Germinal center (tissue), 1 donor: Measurements from ENCODE around the gene CDKN1C.

Experiments
- DNase-seq: peaks from one replicate; pipeline ENCODE4 v3.0.0; 2012; ENCODE audit warnings: mixed read lengths, low spot score

CDKN1C gene

GRCh38 chr11:2846470-2846869, 39.1 kb downstream of the CDKN1C start:
- DNase-seq: no peak

DNA sequence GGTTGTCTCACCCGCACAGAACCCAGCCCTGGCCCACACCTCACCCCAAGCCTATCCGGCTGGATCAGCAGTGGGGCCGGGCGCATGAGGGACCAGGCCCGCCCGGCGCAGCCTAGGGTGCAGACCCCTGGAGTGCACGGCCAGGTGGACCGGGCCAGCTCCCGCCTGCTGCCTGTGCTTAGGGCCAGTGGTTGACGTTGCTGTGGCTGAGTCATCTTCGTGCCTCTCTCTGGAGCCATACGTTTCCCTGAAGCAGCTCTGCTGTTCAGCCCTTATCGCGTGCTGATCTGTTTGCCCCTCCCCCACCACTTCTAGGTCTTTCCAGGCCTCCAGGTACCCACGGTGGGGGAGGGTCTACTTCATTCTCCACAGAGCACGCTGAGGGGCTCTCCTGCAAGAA, 39.5 kb downstream of the CDKN1C start:
- DNase-seq: no peak

DNA sequence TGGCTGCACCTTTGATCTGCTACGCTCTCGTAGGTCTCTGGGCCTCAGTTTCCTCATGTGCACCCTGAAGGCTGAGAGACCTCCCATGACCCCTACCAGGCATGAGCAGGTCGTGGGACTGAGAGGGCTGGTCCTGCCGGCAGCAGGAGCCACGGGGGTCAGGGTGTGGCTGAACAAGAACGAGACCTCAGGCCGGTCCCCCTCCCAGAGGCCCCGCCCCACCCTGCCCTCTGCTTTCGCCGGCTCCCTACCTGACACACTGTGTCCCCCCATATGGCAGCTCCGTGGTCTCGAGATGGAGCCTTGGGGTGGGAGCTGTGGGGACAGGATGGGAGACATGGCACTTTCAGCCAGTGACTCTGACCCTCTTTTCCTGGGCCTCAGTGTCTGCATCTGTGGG, 40.6 kb downstream of the CDKN1C start:
- DNase-seq: no peak

DNA sequence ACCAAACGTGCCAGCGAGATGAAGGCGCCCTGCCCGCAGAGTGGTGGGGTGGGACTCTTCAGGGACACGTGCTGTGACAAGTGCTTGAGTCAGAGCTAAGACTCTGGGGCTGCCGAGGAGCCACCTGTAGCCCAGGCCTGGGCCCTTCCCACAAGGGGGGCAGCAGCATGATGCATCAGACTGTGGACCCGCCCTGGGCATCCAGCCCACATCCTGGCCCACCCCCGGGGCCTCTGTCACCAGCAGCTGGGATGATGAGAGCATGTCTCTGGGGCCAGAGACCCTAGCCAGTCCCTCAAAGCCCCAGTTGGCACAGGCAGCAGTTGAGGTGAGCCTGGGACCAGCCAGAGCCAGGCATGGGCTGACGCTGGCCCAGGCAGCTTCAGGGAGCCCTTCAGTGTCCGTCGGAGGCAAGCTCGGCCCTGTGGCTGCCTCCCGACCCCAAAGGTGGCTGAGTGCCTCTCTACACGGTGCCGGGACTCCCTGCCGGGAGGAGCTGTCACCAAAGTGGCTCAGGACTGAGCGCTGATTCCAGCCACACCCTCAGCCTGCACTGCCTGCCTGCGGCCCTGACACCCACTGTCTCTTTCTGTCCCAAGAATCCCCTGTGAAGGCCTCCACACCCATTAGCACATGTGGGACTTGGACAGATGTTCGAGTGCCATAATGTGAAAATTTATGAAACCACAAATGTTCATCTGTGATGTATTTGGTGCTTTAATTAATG, 41.3 kb downstream of the CDKN1C start:
- DNase-seq: no peak

- no peak for DNase-seq
Observed at GRCh38 chr11:2843551-2843950, 42.0 kb downstream of the CDKN1C start.

GRCh38 chr11:2842876-2843275, 42.7 kb downstream of the CDKN1C start:
- DNase-seq: no peak

- no peak for DNase-seq
Observed at GRCh38 chr11:2841411-2842190, 44.0 kb downstream of the CDKN1C start.

DNA sequence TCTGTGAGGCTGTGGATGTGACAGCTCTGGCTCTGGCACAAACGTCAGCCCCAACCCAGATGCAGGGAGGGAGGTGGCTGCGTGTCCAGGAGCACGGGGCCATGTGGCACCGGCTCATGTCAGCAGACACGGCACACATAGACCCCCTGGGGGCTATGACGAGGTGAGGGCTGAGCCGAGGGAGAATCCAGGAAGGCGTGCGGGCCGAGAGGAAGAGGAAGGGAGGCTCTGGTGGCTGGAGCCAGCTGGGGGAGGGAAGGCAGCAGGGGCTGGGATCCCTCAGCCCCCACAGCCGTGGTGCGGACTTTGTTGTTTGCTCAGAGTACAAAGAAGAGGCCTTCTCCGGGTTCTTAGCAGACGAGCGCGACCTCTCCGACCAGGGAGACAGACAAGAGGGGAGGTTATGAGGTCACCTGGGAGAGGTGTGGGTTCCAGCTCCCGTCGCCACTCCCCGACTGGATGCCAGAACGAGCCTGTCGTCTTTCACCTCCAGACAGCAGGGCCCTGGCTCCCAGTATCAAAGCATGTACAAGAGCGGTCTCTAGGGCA, 46.1 kb downstream of the CDKN1C start:
- no peak for DNase-seq

DNA sequence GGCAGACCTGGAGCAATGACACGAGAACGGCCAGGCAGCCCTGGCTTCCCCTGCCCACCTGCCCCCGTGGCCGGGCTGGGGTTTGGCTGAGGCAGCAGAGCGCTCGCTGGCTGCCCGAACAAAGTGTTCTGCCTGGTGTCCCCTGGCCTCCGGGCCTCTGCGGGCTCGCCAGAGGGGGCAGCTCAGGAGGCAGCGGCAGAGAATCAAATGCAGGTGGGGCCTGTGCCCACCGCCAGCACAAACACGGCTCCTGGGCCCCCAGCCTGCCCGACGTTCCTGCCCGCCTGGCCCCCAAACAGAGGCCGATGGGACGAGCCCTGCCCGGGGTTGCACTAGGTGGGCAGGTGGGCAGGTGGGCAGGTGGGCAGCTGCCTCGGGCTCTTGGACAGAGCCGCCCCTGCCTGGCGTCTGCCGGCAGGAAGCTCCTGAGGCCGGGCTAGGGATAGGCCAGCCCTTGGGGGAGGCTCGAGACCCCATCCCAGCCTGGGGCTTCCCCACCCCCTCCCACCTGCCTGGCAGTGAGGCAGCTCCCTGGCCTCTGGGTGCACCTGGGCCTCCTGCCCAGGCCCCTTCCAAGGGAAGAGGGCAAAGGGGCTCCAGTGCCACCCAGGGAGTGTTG, 46.8 kb downstream of the CDKN1C start:
- DNase-seq: no peak

DNA sequence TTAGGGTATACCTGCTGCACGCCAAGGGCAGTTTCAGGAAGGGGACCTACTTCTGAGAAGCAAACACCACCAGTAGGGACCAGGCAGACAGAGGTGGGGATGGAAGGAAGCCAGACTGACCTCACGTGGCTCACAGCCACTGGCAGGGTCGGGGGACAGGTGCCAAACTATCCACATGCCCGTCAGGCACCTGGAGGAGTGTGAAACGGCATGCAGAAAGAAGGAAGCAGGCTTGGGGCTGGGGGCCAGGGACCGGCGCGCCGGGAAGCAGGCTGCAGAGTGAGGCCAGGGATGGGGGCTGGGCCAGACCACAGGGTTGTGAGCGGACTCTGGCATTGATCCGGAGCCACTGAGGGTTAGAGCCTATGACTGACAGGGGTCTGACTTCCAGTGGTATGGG, 47.5 kb downstream of the CDKN1C start:
- DNase-seq: no peak

DNA sequence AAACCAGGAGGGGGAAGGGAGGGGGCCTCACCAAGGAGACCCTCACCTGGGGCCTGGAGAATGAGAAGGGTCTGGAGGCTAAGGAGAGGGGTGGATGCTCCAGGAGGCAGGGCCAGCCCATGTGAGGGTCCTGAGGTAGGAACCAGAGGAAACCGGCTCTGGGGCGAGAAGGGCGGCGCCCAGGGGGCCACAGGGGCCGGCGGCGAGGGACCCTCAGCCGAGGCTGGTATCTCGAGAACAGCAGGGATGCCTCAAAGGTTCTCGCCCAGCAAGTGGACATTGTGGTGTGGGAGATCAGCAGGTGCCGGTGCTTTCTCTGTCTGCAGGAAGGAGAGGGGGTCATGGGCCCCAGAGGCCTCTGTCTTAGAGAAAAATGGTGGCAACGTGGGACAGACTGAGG, 47.9 kb downstream of the CDKN1C start:
- no peak for DNase-seq

GRCh38 chr11:2837096-2837601, 48.4 kb downstream of the CDKN1C start:
- DNase-seq: no peak

- DNase-seq: no peak
Observed at GRCh38 chr11:2836315-2837095, 49.1 kb downstream of the CDKN1C start.

DNA sequence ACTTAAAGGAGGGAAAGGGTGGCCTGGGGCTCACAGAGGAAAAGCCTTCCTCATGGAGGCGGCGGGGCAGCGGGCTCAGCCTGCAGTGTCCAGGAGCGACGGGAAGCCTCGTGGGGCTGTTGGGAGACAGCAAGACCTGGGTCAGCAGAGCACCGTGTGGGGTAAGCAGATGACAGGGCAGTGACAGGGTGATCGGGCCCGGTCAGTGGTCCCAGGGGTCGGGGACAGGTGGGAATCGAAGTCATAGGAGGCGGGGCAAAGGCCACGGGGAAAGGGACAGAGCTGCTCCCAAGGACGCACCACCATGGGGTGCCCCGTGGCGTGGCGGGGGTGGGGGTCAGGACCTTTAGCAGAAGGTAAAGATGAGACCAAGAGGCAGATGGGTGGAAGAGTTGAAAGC, 49.8 kb downstream of the CDKN1C start:
- DNase-seq: no peak

DNA sequence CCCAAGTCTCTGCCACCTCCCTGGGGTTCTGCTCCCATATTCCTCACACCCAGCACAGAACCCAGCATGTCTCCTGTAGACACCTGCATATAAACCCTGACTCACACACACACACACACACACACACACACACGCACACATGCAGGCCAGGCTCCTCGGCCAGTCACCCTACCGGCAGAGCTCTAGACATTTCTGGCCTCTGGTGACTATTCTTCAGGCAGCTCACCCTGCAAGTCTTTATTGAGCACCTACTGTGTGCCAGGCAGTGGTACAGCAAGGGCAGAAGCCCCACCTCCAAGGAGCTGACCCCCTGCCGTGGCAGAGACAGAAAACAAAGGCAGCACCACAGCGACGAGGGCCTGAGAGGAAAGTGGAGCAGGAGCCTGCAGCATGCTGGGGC, 50.3 kb downstream of the CDKN1C start:
- no peak for DNase-seq

GRCh38 chr11:2834503-2835273, 50.9 kb downstream of the CDKN1C start:
- DNase-seq: no peak

DNA sequence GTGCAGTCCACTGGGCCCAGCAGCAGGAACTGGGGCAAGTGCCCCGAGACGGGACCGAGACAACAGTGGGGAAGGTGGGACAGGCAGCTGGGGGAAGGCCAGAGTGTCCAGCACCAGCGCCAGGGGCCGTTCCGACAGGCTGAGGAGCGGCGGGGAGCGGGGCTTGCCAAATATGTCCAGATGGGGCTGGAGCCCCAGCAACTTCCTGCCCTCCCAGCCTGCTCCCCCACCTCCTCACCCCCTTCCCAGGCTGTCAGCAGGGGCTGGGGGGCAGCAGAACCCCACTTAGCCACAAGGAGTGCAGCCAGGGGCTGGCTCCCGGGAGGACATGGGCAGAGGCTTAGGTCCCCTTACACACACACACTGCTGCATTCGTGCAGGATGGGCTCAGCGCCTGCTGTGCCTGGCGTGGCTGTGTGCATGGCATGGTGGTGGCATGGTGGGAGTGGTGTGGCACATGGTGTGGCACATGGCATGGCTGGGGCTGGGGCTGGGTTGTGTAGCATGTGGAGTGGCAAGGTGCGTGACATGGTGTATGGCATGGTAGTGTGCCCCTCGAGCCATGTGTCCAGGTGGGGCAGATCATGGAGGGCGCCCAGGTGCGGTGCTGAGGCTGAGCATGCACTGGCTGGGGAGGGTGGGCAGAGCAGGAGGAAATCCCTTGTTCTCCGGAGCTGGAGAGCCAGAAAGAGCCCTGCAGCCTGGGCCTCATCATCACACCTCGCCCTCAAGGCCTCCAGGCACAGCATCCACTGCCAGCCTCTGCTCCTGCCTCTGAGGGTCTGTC, 51.7 kb downstream of the CDKN1C start:
- no peak for DNase-seq
